NCI-H2196 (cell line): ENCODE results near the gene SIPA1L3.

Experiments
- DNase-seq: peaks from one replicate; lab custom pipeline; 2025; ENCODE audit not compliant: unreplicated experiment; lab: John Stamatoyannopoulos, UW

SIPA1L3 gene

DNA sequence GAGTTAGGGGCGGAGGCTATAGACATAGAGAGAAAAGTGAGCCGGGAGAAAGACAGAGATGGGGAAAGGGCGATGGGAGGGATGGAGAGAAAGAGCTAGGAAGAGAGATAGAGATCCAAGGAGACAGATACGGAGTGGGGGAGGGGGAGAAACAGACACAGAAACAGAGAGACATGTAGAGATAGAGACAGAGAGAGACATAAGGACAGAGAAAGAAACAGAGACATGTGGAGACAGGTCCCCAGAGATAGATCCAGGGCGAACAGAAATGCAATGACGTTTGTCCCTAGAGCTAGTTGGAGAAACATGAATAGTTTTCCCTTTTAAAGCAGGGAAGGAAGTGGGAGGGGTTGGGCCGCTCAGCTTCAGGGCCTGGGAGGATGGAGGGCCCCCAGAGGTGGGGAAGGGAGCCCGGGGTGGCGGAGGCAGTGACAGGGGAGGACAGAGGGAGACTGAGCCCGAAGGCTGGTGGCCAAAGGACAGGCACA is 344.6 kb downstream of the SIPA1L3 start:
- DNase-seq, result no peak

DNA sequence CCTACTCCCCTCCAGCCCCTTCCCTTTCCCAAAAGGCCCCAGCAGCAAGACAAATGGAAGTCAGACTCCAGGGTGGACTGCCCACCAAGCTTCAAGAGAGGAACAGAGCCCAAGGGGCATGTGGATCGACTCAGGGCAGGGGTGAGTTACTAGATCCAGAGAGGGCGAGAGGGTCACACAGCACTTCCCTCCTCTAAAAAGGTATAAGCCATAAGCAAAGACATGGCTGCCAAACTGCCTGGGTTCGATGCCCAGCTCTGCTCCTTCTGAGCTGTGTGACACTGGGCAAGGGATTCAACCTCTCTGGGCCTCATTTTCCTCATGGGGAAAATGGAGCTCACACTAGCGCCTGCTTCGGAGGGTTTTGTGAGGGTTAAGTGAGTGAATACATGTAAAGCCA is 345.4 kb downstream of the SIPA1L3 start:
- DNase-seq, result no peak

GRCh38 chr19:38252941-38253691 is 346.1 kb downstream of the SIPA1L3 start:
- no peak for DNase-seq

GRCh38 chr19:38253788-38254187 is 346.8 kb downstream of the SIPA1L3 start:
- no peak for DNase-seq

- no peak for DNase-seq
These were observed 348.5 kb downstream of the SIPA1L3 start for GRCh38 chr19:38255383-38256014.
